AG09319 (cell line): ENCODE results near the gene UGT3A1.
"Not testable (repeated sequence)": the region's sequence is repeated elsewhere in the genome, so short reads cannot be mapped to it uniquely, and the experiment has no call there.

Source experiments
- DNase-seq: peaks from one replicate; pipeline ENCODE4 v3.0.0-alpha.2; 2010; ENCODE audit warnings: low read depth; ENCODE audit errors: extremely low read depth
- CTCF ChIP-seq: IDR thresholded peaks from 2 replicates; pipeline ENCODE4 v1.5.1; 2011; ENCODE audit warnings: low read depth, mild to moderate bottlenecking, inconsistent platforms, low read length, moderate library complexity

Gene UGT3A1

GRCh38 chr5:36028816-36029465, 37.8 kb upstream of the UGT3A1 start:
- no peak for TF ChIP-seq CTCF

GRCh38 chr5:36027711-36028110, 36.5 kb upstream of the UGT3A1 start:
- no peak for TF ChIP-seq CTCF
- DNase-seq, result no peak

More at GRCh38 chr5:36028816-36029465, 37.8 kb upstream of the UGT3A1 start:
- DNase-seq, result no peak

GRCh38 chr5:36026706-36027465, 35.7 kb upstream of the UGT3A1 start:
- DNase-seq, result no peak
- no peak for TF ChIP-seq CTCF

GRCh38 chr5:36022246-36022645, 31.1 kb upstream of the UGT3A1 start:
- not testable (repeated sequence) for DNase-seq

- not testable (repeated sequence) for DNase-seq
These were observed 28.4 kb upstream of the UGT3A1 start for GRCh38 chr5:36019584-36019983.

- no peak for TF ChIP-seq CTCF
- DNase-seq, result no peak
These were observed 26.4 kb upstream of the UGT3A1 start for GRCh38 chr5:36017622-36018021.

- TF ChIP-seq CTCF, result no peak
- no peak for DNase-seq
These were observed 25.8 kb upstream of the UGT3A1 start for GRCh38 chr5:36017004-36017403.

GRCh38 chr5:36013182-36013581, 22.0 kb upstream of the UGT3A1 start:
- TF ChIP-seq CTCF, result no peak
- DNase-seq, result no peak
